VCaP (cell line): ENCODE measurements around the gene HERC4.

Source experiments
- H3K27ac ChIP-seq: fragments of 450-650 bp; 2 replicates; pipeline ENCODE4 v1.5.1; 2017
- TF ChIP-seq, protein P1 (sequence below): fragments of 450-650 bp; conservative IDR thresholded peaks from 2 replicates; pipeline ENCODE4 v1.5.1; 2017; ENCODE audit warnings: mild to moderate bottlenecking, moderate library complexity

Gene HERC4

DNA sequence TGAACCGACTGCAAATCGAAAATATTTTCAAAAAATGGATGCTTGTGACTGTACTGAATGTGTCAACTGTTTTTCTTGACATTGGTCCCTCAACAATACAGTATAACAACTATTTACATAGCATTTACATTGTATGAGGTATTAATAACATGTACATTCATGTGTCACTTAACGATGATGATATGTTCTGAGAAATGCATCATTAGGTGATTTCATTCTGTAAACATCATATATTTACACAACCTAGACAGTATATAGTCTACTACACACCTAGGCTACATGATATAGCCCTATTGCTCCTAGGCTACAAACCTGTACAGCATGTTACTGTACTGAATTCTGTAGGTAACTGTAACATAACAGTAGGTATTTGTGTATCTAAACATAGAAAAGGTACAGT, 150.9 kb downstream of the HERC4 start:
- TF ChIP-seq, protein P1, sequence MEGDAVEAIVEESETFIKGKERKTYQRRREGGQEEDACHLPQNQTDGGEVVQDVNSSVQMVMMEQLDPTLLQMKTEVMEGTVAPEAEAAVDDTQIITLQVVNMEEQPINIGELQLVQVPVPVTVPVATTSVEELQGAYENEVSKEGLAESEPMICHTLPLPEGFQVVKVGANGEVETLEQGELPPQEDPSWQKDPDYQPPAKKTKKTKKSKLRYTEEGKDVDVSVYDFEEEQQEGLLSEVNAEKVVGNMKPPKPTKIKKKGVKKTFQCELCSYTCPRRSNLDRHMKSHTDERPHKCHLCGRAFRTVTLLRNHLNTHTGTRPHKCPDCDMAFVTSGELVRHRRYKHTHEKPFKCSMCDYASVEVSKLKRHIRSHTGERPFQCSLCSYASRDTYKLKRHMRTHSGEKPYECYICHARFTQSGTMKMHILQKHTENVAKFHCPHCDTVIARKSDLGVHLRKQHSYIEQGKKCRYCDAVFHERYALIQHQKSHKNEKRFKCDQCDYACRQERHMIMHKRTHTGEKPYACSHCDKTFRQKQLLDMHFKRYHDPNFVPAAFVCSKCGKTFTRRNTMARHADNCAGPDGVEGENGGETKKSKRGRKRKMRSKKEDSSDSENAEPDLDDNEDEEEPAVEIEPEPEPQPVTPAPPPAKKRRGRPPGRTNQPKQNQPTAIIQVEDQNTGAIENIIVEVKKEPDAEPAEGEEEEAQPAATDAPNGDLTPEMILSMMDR: no peak
- H3K27ac ChIP-seq: no peak overlapping the region

DNA sequence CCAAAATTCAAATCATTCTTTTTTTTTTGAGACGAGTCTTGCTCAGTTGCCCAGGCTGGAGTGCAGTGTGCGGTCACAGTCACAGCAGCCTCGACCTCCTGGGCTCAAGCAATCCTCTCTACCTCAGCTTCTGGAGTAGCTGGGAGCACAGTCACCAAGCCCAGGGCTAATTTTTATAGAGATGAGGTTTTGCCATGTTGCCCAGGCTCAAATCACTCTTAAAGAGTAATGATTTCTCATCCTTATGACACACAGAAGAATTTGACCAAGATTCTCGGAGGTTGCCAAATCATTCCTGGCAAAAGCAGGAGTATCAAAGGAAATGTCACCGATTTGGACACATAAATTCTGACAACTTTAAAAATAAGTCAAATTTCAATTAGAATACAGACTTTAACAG, 151.5 kb downstream of the HERC4 start:
- TF ChIP-seq, protein P1: no peak

DNA sequence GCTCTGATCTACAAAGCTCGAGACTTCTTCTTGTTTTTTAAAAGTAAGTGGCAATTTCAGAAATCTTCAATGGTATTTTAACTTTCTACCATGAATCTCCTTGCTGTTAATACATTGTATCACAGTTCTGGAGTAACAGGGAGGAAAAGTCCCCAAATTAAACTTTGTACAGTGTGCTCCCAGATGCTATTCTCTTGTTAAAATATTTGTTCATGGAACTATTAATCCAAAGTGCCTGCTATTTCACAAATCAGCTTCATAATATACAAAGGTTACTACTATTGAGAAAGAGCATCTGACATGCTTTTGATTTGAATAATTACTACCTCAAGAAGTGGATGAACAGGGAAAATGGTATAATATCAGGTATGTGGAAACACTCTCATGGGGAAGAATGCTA, 154.0 kb downstream of the HERC4 start:
- peak overlapping the region; percentile 34; the same call in 1 of the 2 replicates for H3K27ac ChIP-seq

More for the DNA sequence above, 151.5 kb downstream of the HERC4 start:
- H3K27ac ChIP-seq: no peak overlapping the region

DNA sequence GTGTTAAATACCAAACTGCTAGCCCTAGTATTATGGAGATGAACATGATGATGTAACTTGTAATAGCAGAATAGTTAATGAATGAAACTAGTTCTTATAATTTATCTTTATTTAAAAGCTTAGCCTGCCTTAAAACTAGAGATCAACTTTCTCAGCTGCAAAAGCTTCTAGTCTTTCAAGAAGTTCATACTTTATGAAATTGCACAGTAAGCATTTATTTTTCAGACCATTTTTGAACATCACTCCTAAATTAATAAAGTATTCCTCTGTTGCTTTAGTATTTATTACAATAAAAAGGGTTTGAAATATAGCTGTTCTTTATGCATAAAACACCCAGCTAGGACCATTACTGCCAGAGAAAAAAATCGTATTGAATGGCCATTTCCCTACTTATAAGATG, 157.4 kb downstream of the HERC4 start:
- TF ChIP-seq, protein P1: no peak
- peak overlapping the region; percentile 49 for H3K27ac ChIP-seq

More for the DNA sequence above, 154.0 kb downstream of the HERC4 start:
- TF ChIP-seq, protein P1: no peak

DNA sequence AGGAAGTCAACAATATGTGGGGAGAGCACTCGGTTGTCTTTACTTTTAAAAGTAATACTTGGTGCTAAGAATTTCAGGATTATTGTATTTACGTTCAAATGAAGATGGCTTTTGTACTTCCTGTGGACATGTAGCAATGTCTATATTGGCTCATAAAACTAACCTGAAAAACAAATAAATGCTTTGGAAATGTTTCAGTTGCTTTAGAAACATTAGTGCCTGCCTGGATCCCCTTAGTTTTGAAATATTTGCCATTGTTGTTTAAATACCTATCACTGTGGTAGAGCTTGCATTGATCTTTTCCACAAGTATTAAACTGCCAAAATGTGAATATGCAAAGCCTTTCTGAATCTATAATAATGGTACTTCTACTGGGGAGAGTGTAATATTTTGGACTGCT, 157.9 kb downstream of the HERC4 start:
- H3K27ac ChIP-seq: peak overlapping the region; percentile 49

DNA sequence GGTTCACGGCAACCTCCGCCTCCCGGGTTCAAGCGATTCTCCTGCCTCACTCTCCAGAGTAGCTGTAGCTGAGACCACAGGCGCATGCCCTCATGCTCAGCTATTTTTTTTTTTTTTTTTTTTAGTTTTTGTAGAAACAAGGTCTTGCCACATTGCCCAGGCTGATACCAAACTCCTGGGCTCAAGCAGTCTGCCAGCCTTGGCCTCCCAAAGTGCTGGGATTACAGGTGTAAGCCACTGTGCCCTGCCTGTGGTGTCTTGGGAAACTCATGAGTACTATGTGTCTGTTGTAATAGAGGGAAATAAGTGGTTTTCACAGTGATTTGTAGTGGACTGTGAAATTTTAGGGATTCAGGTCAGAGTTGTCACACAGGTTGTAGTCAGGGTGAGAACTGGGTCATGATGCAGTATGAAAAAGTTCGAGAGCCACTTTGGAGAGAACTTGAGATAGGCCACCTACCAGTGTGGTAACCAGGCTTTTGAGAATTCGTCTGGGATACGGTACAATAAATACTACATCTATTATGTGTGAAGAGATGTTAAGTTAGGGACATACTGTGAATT, 160.2 kb downstream of the HERC4 start:
- TF ChIP-seq, protein P1: no peak
- no peak overlapping the region for H3K27ac ChIP-seq

More for the DNA sequence above, 157.9 kb downstream of the HERC4 start:
- TF ChIP-seq, protein P1: no peak

DNA sequence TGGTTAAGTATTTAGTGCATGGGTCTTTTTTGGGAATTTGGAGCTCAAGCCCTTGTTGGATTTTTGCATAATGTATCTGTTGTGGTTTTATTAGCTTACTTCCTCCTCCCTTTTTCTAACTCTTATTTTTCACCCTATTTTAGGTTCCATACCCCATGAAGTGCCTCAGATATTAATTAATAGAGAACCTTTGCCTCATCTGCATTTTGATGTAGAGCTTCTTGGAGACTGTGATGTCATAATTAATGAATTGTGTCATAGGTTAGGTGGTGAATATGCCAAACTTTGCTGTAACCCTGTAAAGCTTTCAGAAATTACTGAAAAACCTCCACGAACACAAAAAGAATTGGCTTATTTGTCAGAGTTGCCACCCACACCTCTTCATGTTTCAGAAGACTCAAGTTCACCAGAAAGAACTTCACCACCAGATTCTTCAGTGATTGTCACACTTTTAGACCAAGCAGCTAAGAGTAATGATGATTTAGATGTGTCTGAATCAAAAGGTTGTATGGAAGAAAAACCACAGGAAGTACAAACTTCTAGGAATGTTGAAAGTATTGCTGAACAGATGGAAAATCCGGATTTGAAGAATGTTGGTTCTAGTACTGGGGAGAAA, 162.6 kb downstream of the HERC4 start:
- H3K27ac ChIP-seq: no peak overlapping the region
- TF ChIP-seq, protein P1: no peak
